Ishikawa (cell line): ENCODE data around the gene TMEM117.

ENCODE experiments used
- CEBPB ChIP-seq: IDR thresholded peaks from 2 replicates; pipeline ENCODE4 v1.6.1; 2012
- EP300 ChIP-seq: IDR thresholded peaks from 2 replicates; pipeline ENCODE4 v1.6.1; 2012; ENCODE audit warnings: borderline replicate concordance
- RAD21 ChIP-seq: IDR thresholded peaks from 2 replicates; pipeline ENCODE4 v1.6.1; 2012; ENCODE audit warnings: low read depth
- REST ChIP-seq: IDR thresholded peaks from 2 replicates; pipeline ENCODE4 v1.6.1; 2012; ENCODE audit warnings: low read depth, mild to moderate bottlenecking
- TAF1 ChIP-seq: IDR thresholded peaks from 2 replicates; pipeline ENCODE4 v1.6.1; 2012; ENCODE audit warnings: low read depth, mild to moderate bottlenecking
- USF1 ChIP-seq: IDR thresholded peaks from 2 replicates; pipeline ENCODE4 v1.6.1; 2012
- YY1 ChIP-seq: IDR thresholded peaks from 2 replicates; pipeline ENCODE4 v1.6.1; 2012; ENCODE audit warnings: low read depth
- ZBTB7A ChIP-seq: IDR thresholded peaks from 2 replicates; pipeline ENCODE4 v1.6.1; 2012; ENCODE audit warnings: low read depth

GRCh38 chr12:44015333-44015941 is 179.6 kb downstream of the TMEM117 start:
- TF ChIP-seq RAD21: peak; percentile 92
- no peak for TF ChIP-seq ZBTB7A
- TF ChIP-seq YY1: no peak
- no peak for TF ChIP-seq TAF1
- no peak for TF ChIP-seq CEBPB
- TF ChIP-seq EP300: no peak
- TF ChIP-seq REST: no peak
- TF ChIP-seq USF1: no peak
